Esophagus (tissue), 2 donors: ENCODE measurements around the gene EXOC6B. TPM values are rescaled to one million over a fixed set of nuclear protein-coding genes. Genes with fewer than 3 reads are reported as not detected.

Experiments
- H3K27ac ChIP-seq, 2 donors: one replicate each; pipeline ENCODE4 v1.5.1; 2013; ENCODE audit warnings: low read depth in 2 of 2, mild to moderate bottlenecking in 2 of 2, inconsistent platforms in 1 of 2, low read length in 1 of 2, moderate library complexity in 1 of 2
- H3K27me3 ChIP-seq, 2 donors: one replicate each; pipeline ENCODE4 v1.6.1; 2013; ENCODE audit warnings: low read length in 2 of 2, control low read depth in 1 of 2, mild to moderate bottlenecking in 1 of 2; ENCODE audit not compliant: insufficient read depth in 2 of 2, control insufficient read depth in 1 of 2
- H3K36me3 ChIP-seq, 2 donors: one replicate each; pipeline ENCODE4 v1.6.1; 2013; ENCODE audit warnings: low read length in 1 of 2; ENCODE audit not compliant: control insufficient read depth in 2 of 2, insufficient read depth in 2 of 2
- H3K4me1 ChIP-seq, 2 donors: one replicate each; pipeline ENCODE4 v1.6.1; 2013; ENCODE audit warnings: low read length in 1 of 2; ENCODE audit not compliant: control insufficient read depth in 2 of 2, insufficient read depth in 2 of 2
- H3K4me3 ChIP-seq, 2 donors: one replicate each; pipeline ENCODE4 v1.5.1; 2013; ENCODE audit warnings: low read length in 2 of 2, mild to moderate bottlenecking in 2 of 2, low read depth in 1 of 2, moderate library complexity in 1 of 2
- H3K9me3 ChIP-seq, 2 donors: one replicate each; pipeline ENCODE4 v1.6.1; 2013; ENCODE audit warnings: mild to moderate bottlenecking in 2 of 2, low read depth in 1 of 2, low read length in 1 of 2, moderate library complexity in 1 of 2; ENCODE audit not compliant: control insufficient read depth in 2 of 2, insufficient read depth in 1 of 2
- WGBS, 2 donors: extraction: QIAGEN DNeasy Blood & Tissue Kit; methylation state at CpG; one replicate each; pipeline ENCODE4 v1.1.7; 2013; 5-methylcytosine and 5-hydroxymethylcytosine counted together
- polyA plus RNA-seq, 2 donors: library from polyadenylated mRNA; stranded (reverse); fragments of 200-250 nt; gene quantifications; one replicate each; pipeline ENCODE4 v1.2.3, GENCODE V29; 2013
- donor health status: healthy with polysubstance abuse.
- donor health status: Bipolar disorder and iron deficiency.

EXOC6B gene
- 1 to 10 TPM; 6.0 to 8.4 TPM for polyA plus RNA-seq

- 1% methylated on average over 45 to 71 of the region's 71 CpGs for WGBS, 2 donors
- peaks cover 0 to 4% of the 10 kb centered on the region in 2 donors for H3K4me1 ChIP-seq
- no peaks in the 10 kb centered on the region for H3K9me3 ChIP-seq
- H3K36me3 ChIP-seq: no peaks in the 10 kb centered on the region
- H3K4me3 ChIP-seq: peak within 1 kb of the TSS; percentile 71 to 93
- no peaks in the 10 kb centered on the region for H3K27me3 ChIP-seq
- H3K27ac ChIP-seq: peak within 1 kb of the TSS; percentile 83 to 88
Observed at GRCh38 chr2:72825257-72826155, at the start of gene EXOC6B. Gene EXOC6B (minus strand): TSS chr2:72826033.

GRCh38 chr2:72871880-72872279, 46.0 kb upstream of the EXOC6B start:
- no peaks in the 10 kb centered on the region for H3K9me3 ChIP-seq
- H3K27me3 ChIP-seq: no peaks in the 10 kb centered on the region
- no peak overlapping the region for H3K4me3 ChIP-seq
- no peaks in the 10 kb centered on the region for H3K36me3 ChIP-seq
- H3K27ac ChIP-seq: no peak overlapping the region
- no peaks in the 10 kb centered on the region for H3K4me1 ChIP-seq

GRCh38 chr2:72871060-72871459, 45.2 kb upstream of the EXOC6B start:
- no peak overlapping the region for H3K27ac ChIP-seq
- no peaks in the 10 kb centered on the region for H3K4me1 ChIP-seq
- H3K27me3 ChIP-seq: no peaks in the 10 kb centered on the region
- 28 to 54% methylated on average over 1 of the region's 1 CpG for WGBS, 2 donors
- no peak overlapping the region for H3K4me3 ChIP-seq
- H3K9me3 ChIP-seq: no peaks in the 10 kb centered on the region
- no peaks in the 10 kb centered on the region for H3K36me3 ChIP-seq

GRCh38 chr2:72864500-72864899, 38.7 kb upstream of the EXOC6B start:
- Histone ChIP-seq H3K27ac (no peak overlapping the region), H3K9me3 (no peaks in the 10 kb centered on the region), H3K4me3 (no peak overlapping the region), H3K36me3 (no peaks in the 10 kb centered on the region), H3K27me3 (no peaks in the 10 kb centered on the region), H3K4me1 (no peaks in the 10 kb centered on the region)
- 35% methylated on average over 2 of the region's 2 CpGs for WGBS, 2 donors

- Histone ChIP-seq H3K27ac (no peak overlapping the region), H3K9me3 (no peaks in the 10 kb centered on the region), H3K27me3 (no peaks in the 10 kb centered on the region), H3K4me1 (no peaks in the 10 kb centered on the region), H3K4me3 (no peak overlapping the region), H3K36me3 (no peaks in the 10 kb centered on the region)
- WGBS, 2 donors: 42 to 44% methylated on average over 13 of the region's 13 CpGs
Observed at GRCh38 chr2:72863046-72863445, 37.2 kb upstream of the EXOC6B start.

GRCh38 chr2:72862239-72862988, 36.6 kb upstream of the EXOC6B start:
- no peaks in the 10 kb centered on the region for H3K27me3 ChIP-seq
- H3K4me3 ChIP-seq: no peak overlapping the region
- WGBS, 2 donors: 3 to 5% methylated on average over 33 of the region's 33 CpGs
- H3K27ac ChIP-seq: no peak overlapping the region
- H3K9me3 ChIP-seq: no peaks in the 10 kb centered on the region
- no peaks in the 10 kb centered on the region for H3K4me1 ChIP-seq
- no peaks in the 10 kb centered on the region for H3K36me3 ChIP-seq

- H3K27me3 ChIP-seq: no peaks in the 10 kb centered on the region
- WGBS, 2 donors: 0 to 1% methylated on average over 3 of the region's 3 CpGs
- no peaks in the 10 kb centered on the region for H3K4me1 ChIP-seq
- H3K9me3 ChIP-seq: no peaks in the 10 kb centered on the region
- H3K36me3 ChIP-seq: no peaks in the 10 kb centered on the region
- no peak overlapping the region for H3K27ac ChIP-seq
- H3K4me3 ChIP-seq: no peak overlapping the region
Observed at GRCh38 chr2:72859831-72860262, 34.0 kb upstream of the EXOC6B start.

- Histone ChIP-seq H3K36me3 (no peaks in the 10 kb centered on the region), H3K27me3 (no peaks in the 10 kb centered on the region), H3K4me1 (no peaks in the 10 kb centered on the region), H3K4me3 (no peak overlapping the region), H3K9me3 (no peaks in the 10 kb centered on the region), H3K27ac (no peak overlapping the region)
- 62 to 69% methylated on average over 7 of the region's 7 CpGs for WGBS, 2 donors
Observed at GRCh38 chr2:72851333-72851732, 25.5 kb upstream of the EXOC6B start.

GRCh38 chr2:72849138-72849462, 23.3 kb upstream of the EXOC6B start:
- H3K27ac ChIP-seq: no peak overlapping the region
- no peak overlapping the region for H3K4me3 ChIP-seq
- H3K36me3 ChIP-seq: no peaks in the 10 kb centered on the region
- 70 to 79% methylated on average over 1 of the region's 1 CpG for WGBS, 2 donors
- H3K27me3 ChIP-seq: no peaks in the 10 kb centered on the region
- H3K9me3 ChIP-seq: no peaks in the 10 kb centered on the region
- no peaks in the 10 kb centered on the region for H3K4me1 ChIP-seq
